ENCODE data around the gene ZNF335.

- no peak for TF ChIP-seq EZH2 (IDR thresholded peaks at IDR 0.05; ENCODE audit: borderline replicate concordance, low read depth, low read length, severe bottlenecking)
- TF ChIP-seq CTCF (IDR thresholded peaks at IDR 0.05; ENCODE audit: extremely low read depth in 1 of 2, insufficient read depth in 1 of 2, low read depth in 1 of 2, low read length in 2 of 2), result no peak
- no peak for TF ChIP-seq POLR2A (IDR thresholded peaks at IDR 0.05; ENCODE audit: low read depth, low read length)
- TF ChIP-seq POLR2AphosphoS5 (IDR thresholded peaks at IDR 0.05; ENCODE audit: insufficient read depth, low read depth, low read length), result no peak
- TF ChIP-seq, protein P1, sequence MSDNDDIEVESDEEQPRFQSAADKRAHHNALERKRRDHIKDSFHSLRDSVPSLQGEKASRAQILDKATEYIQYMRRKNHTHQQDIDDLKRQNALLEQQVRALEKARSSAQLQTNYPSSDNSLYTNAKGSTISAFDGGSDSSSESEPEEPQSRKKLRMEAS (IDR thresholded peaks at IDR 0.05; ENCODE audit: insufficient read depth, insufficient read length), result no peak
These were observed 12.9 kb downstream of the ZNF335 start for GRCh38 chr20:45959126-45959525.
